Measurements from ENCODE around the gene FMN1. TPM values are rescaled to one million over a fixed set of nuclear protein-coding genes. Genes with fewer than 3 reads are reported as not detected.

Gene FMN1
- polyA plus RNA-seq, 1 experiment: 3.7 TPM

DNA sequence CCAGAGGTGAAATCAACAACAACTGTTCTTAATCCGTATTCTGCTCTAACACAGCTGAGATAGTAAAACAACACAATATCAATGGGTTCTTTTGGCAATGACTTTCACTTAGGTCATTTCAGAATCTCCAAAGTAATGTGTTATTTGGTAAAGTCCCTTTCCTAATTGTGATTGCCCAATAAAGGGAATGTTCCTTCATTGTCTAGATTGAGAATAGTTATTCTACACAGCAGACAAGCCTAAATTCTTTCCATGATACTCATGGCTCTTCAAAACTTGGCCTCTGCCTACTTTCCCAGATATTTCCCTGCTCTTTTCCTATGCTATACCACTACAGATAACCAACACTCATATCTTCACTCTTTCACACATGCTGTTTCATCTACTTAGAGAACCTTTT, 219.8 kb downstream of the FMN1 start:
- TF ChIP-seq, protein P1, sequence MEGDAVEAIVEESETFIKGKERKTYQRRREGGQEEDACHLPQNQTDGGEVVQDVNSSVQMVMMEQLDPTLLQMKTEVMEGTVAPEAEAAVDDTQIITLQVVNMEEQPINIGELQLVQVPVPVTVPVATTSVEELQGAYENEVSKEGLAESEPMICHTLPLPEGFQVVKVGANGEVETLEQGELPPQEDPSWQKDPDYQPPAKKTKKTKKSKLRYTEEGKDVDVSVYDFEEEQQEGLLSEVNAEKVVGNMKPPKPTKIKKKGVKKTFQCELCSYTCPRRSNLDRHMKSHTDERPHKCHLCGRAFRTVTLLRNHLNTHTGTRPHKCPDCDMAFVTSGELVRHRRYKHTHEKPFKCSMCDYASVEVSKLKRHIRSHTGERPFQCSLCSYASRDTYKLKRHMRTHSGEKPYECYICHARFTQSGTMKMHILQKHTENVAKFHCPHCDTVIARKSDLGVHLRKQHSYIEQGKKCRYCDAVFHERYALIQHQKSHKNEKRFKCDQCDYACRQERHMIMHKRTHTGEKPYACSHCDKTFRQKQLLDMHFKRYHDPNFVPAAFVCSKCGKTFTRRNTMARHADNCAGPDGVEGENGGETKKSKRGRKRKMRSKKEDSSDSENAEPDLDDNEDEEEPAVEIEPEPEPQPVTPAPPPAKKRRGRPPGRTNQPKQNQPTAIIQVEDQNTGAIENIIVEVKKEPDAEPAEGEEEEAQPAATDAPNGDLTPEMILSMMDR (IDR thresholded peaks at IDR 0.05; ENCODE audit: low read depth, low read length): no peak
- ChIA-PET POLR2A (no interaction called here), CTCF (no interaction called here)
- Histone ChIP-seq H3K4me3 (ENCODE audit: low read depth, low read length) (no peak overlapping the region), H3K27ac (ENCODE audit: low read depth, low read length) (no peak overlapping the region), H3K27me3 (ENCODE audit: control insufficient read depth, insufficient read depth, low read length) (no peaks in the 10 kb centered on the region), H3K9me3 (ENCODE audit: control insufficient read depth, insufficient read depth, low read length) (no peaks in the 10 kb centered on the region)
- DNase-seq (ENCODE audit: low read depth, low spot score): no peak

DNA sequence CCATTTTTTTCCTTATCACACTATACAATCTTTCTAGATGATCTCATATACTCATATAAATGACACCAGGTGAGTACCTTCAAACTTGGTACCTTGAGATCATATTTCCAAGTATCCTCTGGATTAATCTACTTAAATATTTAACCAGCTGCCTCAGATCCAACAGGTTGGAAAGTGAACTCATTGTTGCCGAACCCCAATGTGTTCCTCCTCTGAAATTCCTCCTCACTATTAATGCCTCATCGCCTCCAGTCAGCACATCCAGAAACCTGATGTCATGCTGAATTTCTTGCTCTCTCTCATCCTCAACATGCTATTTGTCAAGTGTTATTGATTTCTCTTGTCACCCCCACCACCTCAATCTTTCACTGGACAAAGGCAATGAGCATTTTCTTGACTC, 221.8 kb downstream of the FMN1 start:
- no peaks in the 10 kb centered on the region for H3K9me3 ChIP-seq (ENCODE audit: control insufficient read depth, insufficient read depth, low read length)
- POLR2A ChIA-PET: no interaction called here
- no peak for DNase-seq (ENCODE audit: low read depth, low spot score)
- no peak overlapping the region for H3K4me3 ChIP-seq (ENCODE audit: low read depth, low read length)
- no peak overlapping the region for H3K27ac ChIP-seq (ENCODE audit: low read depth, low read length)
- TF ChIP-seq, protein P1 (IDR thresholded peaks at IDR 0.05; ENCODE audit: low read depth, low read length): no peak
- no peaks in the 10 kb centered on the region for H3K27me3 ChIP-seq (ENCODE audit: control insufficient read depth, insufficient read depth, low read length)
- CTCF ChIA-PET: no interaction called here

DNA sequence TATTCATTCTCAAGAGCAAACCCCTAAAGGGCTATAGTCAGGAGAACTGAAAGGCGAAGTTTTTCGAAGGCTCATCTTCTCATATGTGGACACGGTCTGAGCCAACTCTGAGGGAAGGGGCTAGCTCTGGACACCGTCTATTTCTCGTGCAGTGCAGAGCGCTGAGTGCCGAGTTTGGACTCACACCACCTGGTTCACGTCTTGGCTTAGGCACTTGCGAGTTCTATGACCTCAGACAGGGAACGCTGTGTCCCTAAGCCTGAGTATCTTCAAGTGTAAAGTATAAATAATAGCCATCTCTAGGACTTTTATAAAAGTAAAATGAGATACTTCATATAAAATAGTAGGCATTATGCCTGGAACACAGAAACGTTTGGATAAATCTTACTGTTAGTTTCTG, 223.7 kb downstream of the FMN1 start:
- Histone ChIP-seq H3K27ac (ENCODE audit: low read depth, low read length) (no peak overlapping the region), H3K4me3 (ENCODE audit: low read depth, low read length) (no peak overlapping the region), H3K9me3 (ENCODE audit: control insufficient read depth, insufficient read depth, low read length) (no peaks in the 10 kb centered on the region), H3K27me3 (ENCODE audit: control insufficient read depth, insufficient read depth, low read length) (no peaks in the 10 kb centered on the region)
- TF ChIP-seq, protein P1 (IDR thresholded peaks at IDR 0.05; ENCODE audit: low read depth, low read length): no peak
- CTCF ChIA-PET: interaction anchor here (3.7 kb wide), 1 partner anchor 15 kb away, joined by 13 read pairs; no protein-coding TSS in a partner anchor
- POLR2A ChIA-PET: no interaction called here
- DNase-seq (ENCODE audit: low read depth, low spot score): no peak

DNA sequence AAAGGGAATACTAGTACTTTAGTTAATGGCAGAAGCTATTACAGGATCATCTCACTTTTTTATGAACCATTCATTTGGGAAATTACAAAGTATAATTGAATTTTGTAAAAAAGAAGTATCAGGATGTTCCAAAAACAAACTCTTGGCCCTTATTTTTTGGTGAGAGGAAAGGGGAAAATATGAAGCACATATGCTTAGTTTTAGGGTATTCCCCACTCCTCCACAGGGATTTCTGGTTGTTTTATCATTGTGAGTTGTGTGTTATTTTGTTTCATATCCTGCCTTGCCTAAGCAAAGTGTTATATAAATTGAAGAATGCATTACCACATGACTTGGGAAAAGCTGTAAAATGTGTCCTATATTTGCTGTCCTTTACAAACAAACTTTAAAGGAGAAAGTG, 227.0 kb downstream of the FMN1 start:
- H3K27me3 ChIP-seq (ENCODE audit: control insufficient read depth, insufficient read depth, low read length): no peaks in the 10 kb centered on the region
- ChIA-PET POLR2A (no interaction called here), CTCF (interaction anchor here (1.1 to 1.3 kb wide), 2 partner anchors 9 to 11 kb away, joined by 3 to 4 read pairs; no protein-coding TSS in a partner anchor)
- TF ChIP-seq, protein P1 (IDR thresholded peaks at IDR 0.05; ENCODE audit: low read depth, low read length): no peak
- no peak for DNase-seq (ENCODE audit: low read depth, low spot score)
- no peak overlapping the region for H3K4me3 ChIP-seq (ENCODE audit: low read depth, low read length)
- no peaks in the 10 kb centered on the region for H3K9me3 ChIP-seq (ENCODE audit: control insufficient read depth, insufficient read depth, low read length)
- H3K27ac ChIP-seq (ENCODE audit: low read depth, low read length): no peak overlapping the region

DNA sequence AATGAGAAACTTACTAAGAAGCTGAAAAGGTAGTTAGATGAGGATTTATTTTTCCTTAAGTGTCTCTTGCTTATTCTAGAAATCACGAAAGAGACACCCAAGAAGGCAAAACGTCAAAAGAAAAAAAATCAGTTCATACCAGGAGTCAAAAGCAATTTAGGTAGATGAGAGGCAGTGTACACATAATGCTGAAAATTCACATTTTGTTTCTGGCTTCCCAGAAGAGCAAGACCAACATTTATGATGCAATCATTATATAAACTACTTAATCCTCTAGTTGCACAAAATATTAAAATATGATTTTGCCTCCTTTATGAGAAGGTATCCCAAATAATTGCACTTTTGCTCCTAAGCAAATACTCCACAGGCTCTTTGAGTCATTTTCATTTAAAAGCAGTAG, 228.0 kb downstream of the FMN1 start:
- H3K4me3 ChIP-seq (ENCODE audit: low read depth, low read length): no peak overlapping the region
- no peak for DNase-seq (ENCODE audit: low read depth, low spot score)
- no peaks in the 10 kb centered on the region for H3K9me3 ChIP-seq (ENCODE audit: control insufficient read depth, insufficient read depth, low read length)
- ChIA-PET POLR2A (no interaction called here), CTCF (no interaction called here)
- TF ChIP-seq, protein P1 (IDR thresholded peaks at IDR 0.05; ENCODE audit: low read depth, low read length): no peak
- H3K27me3 ChIP-seq (ENCODE audit: control insufficient read depth, insufficient read depth, low read length): no peaks in the 10 kb centered on the region
- no peak overlapping the region for H3K27ac ChIP-seq (ENCODE audit: low read depth, low read length)

Data from AG04450 (cell line).